ENCODE measurements around the gene S100Z.
"Not testable (repeated sequence)": the region's sequence is repeated elsewhere in the genome, so short reads cannot be mapped to it uniquely, and the experiment has no call there.

S100Z gene

GRCh38 chr5:76941442-76941841 lies 91.6 kb downstream of the S100Z start:
- Histone ChIP-seq H3K4me3 (ENCODE audit: low read depth, low read length) (no peak overlapping the region), H3K27me3 (peaks cover 22% of the 10 kb centered on the region; the same call in 1 of the 2 replicates), H3K36me3 (no peaks in the 10 kb centered on the region), H3K4me1 (no peaks in the 10 kb centered on the region), H3K9me3 (no peaks in the 10 kb centered on the region)
- no peak for DNase-seq
- TF ChIP-seq, protein P1, sequence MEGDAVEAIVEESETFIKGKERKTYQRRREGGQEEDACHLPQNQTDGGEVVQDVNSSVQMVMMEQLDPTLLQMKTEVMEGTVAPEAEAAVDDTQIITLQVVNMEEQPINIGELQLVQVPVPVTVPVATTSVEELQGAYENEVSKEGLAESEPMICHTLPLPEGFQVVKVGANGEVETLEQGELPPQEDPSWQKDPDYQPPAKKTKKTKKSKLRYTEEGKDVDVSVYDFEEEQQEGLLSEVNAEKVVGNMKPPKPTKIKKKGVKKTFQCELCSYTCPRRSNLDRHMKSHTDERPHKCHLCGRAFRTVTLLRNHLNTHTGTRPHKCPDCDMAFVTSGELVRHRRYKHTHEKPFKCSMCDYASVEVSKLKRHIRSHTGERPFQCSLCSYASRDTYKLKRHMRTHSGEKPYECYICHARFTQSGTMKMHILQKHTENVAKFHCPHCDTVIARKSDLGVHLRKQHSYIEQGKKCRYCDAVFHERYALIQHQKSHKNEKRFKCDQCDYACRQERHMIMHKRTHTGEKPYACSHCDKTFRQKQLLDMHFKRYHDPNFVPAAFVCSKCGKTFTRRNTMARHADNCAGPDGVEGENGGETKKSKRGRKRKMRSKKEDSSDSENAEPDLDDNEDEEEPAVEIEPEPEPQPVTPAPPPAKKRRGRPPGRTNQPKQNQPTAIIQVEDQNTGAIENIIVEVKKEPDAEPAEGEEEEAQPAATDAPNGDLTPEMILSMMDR (IDR thresholded peaks at IDR 0.05; ENCODE audit: low read depth, low read length) = no peak

DNA sequence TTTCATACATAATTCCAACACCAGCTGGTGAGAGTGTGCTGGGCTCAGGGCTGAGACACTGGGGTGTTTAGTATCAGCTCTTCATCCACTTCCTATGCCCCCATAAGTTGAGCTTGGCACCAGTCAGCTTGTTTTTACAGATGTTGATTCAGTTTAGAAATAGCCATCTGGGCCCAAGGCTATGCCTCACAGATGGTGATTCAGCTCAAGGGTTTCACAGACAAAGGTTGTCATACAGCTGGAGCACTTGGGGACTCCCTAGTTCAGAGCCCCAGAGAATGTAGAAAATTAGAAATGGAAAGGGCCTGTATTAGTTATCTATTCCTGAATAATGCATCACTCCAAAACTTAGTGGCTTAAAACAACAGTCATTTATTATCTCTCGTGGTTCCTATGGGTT lies 92.8 kb downstream of the S100Z start:
- H3K4me3 ChIP-seq (ENCODE audit: low read depth, low read length) = no peak overlapping the region
- H3K36me3 ChIP-seq = no peaks in the 10 kb centered on the region
- peaks cover 22% of the 10 kb centered on the region for H3K27me3 ChIP-seq
- no peaks in the 10 kb centered on the region for H3K4me1 ChIP-seq
- H3K9me3 ChIP-seq = no peaks in the 10 kb centered on the region
- TF ChIP-seq, protein P1 (IDR thresholded peaks at IDR 0.05; ENCODE audit: low read depth, low read length) = no peak
- DNase-seq = no peak

DNA sequence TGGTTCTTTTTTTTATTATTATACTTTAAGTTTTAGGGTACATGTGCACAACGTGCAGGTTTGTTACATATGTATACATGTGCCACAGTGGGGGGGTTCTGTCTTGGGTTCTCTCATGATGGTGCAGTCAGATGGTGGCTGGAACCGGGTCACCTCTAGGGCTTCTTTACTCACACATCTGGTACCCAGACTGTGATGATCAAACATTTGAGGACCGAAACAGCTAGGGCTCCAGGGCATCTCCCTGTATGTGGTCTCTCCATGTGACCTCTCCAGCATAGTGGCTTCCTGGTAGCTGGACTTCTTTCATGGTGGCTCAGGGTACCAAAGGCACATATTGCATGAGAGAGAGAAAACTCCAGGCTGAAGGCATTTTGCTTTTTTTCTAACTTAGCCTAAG lies 93.2 kb downstream of the S100Z start:
- Histone ChIP-seq H3K4me3 (ENCODE audit: low read depth, low read length) (no peak overlapping the region), H3K9me3 (no peaks in the 10 kb centered on the region), H3K36me3 (no peaks in the 10 kb centered on the region), H3K27me3 (peaks cover 22% of the 10 kb centered on the region), H3K4me1 (no peaks in the 10 kb centered on the region)
- no peak for DNase-seq
- TF ChIP-seq, protein P1 (IDR thresholded peaks at IDR 0.05; ENCODE audit: low read depth, low read length) = no peak

DNA sequence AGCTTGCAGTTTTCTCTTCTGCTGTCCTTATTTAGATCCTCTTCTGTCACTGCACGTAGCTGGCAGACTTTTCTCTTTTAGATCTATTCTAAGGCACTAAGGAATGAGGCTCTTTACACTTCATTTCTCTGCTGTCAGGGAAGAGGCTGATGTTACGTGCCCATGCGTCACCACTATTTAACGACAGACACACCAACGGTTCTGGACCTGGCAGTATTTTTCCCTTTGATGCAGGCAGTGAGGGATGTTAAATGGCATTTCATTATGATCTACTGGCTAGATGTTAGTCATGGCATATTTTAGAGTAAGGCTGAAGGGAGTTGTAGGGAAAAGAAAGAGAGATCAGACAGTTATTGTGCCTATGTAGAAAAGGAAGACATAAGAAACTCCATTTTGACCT lies 94.8 kb downstream of the S100Z start:
- no peak for DNase-seq
- TF ChIP-seq, protein P1 (IDR thresholded peaks at IDR 0.05; ENCODE audit: low read depth, low read length) = no peak
- peaks cover 22% of the 10 kb centered on the region for H3K27me3 ChIP-seq
- H3K4me3 ChIP-seq (ENCODE audit: low read depth, low read length) = no peak overlapping the region
- H3K36me3 ChIP-seq = no peaks in the 10 kb centered on the region
- H3K9me3 ChIP-seq = no peaks in the 10 kb centered on the region
- H3K4me1 ChIP-seq = no peaks in the 10 kb centered on the region

- DNase-seq; H3K36me3 ChIP-seq; H3K9me3 ChIP-seq; H3K4me1 ChIP-seq; H3K4me3 ChIP-seq (ENCODE audit: low read depth, low read length): not testable (repeated sequence)
- H3K27me3 ChIP-seq = peaks cover 22% of the 10 kb centered on the region
These were observed 95.4 kb downstream of the S100Z start for GRCh38 chr5:76945238-76945637.

GRCh38 chr5:76946090-76946489 lies 96.3 kb downstream of the S100Z start:
- Histone ChIP-seq H3K4me3 (ENCODE audit: low read depth, low read length) (no peak overlapping the region), H3K4me1 (no peaks in the 10 kb centered on the region), H3K36me3 (no peaks in the 10 kb centered on the region), H3K27me3 (peaks cover 22% of the 10 kb centered on the region), H3K9me3 (no peaks in the 10 kb centered on the region)
- no peak for DNase-seq
- TF ChIP-seq, protein P1 (IDR thresholded peaks at IDR 0.05; ENCODE audit: low read depth, low read length) = no peak

GRCh38 chr5:76947082-76947503 lies 97.3 kb downstream of the S100Z start:
- TF ChIP-seq, protein P1 (IDR thresholded peaks at IDR 0.05; ENCODE audit: low read depth, low read length) = no peak
- Histone ChIP-seq H3K9me3 (no peaks in the 10 kb centered on the region), H3K27me3 (peaks cover 22% of the 10 kb centered on the region), H3K4me1 (no peaks in the 10 kb centered on the region), H3K4me3 (ENCODE audit: low read depth, low read length) (no peak overlapping the region), H3K36me3 (no peaks in the 10 kb centered on the region)
- no peak for DNase-seq

Data from BE2C (cell line).